ENCODE results near the gene FRZB. TPM values are rescaled to one million over a fixed set of nuclear protein-coding genes. Genes with fewer than 3 reads are reported as not detected.

Gene FRZB
- total and polyA plus RNA-seq, 9 of the 15 experiments (the other 6 are each of a cell fraction or from before 2014, with no cell fraction given), result 0.01 to 0.05 (median 0.03) TPM; not detected in 6

DNA sequence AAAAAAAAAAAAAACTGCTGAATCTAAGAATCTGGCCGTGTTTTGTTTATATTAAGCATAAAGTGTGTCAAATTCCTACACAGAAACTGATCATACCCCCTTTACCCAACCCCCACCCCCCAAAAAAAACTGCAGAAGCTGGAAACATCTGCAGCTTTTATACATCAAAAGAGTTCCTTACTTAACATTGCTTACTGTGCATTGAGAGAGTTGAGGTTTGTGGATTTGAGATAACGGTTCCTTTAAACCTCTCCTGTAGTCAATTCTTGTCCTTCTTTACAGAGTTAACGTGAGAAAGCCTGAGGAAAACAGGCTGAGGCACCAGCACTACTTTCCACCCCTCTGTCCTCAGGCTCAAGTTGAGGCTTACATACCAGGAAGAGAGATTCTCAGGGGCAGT lies 34.5 kb downstream of the FRZB start:
- H3K79me2 ChIP-seq (ENCODE audit: control insufficient read depth, insufficient read depth, low read length), result no peaks in the 10 kb centered on the region
- FAIRE-seq, result no peak
- H3K36me3 ChIP-seq (ENCODE audit: control insufficient read depth, insufficient read depth, low read length), result no peaks in the 10 kb centered on the region
- in situ Hi-C loops (cut with MboI), result no loop called here
- no TSS peak for BruUV-seq (replicated peaks)
- intact Hi-C loops (cut with micrococcal nuclease), result no loop called here
- DNase-seq (ENCODE audit: extremely low read depth in 1 of 4, low spot score in 3 of 4), result no peak
- no peak overlapping the region for H3K9ac ChIP-seq (ENCODE audit: insufficient read depth in 1 of 2, low read depth in 2 of 2, low read length in 2 of 2)
- no peak overlapping the region for H3K27ac ChIP-seq (ENCODE audit: extremely low read depth, low read depth, low read length)
- ChIA-PET POLR2A (no interaction called here), CTCF (ENCODE audit: low intra/inter-chr PET ratio) (no interaction called here)
- H3K4me1 ChIP-seq (replicated peaks in 1 of 2; ENCODE audit: control insufficient read depth in 2 of 2, insufficient read depth in 2 of 2, low read length in 2 of 2), result no peaks in the 10 kb centered on the region
- no peaks in the 10 kb centered on the region for H4K20me1 ChIP-seq (replicated peaks; ENCODE audit: control insufficient read depth, insufficient read depth, low read length)
- 0% methylated on average over 3 of the region's 3 CpGs for WGBS (ENCODE audit: insufficient coverage, low coverage, missing lambda C conversion rate)
- H3K27me3 ChIP-seq (ENCODE audit: control insufficient read depth in 2 of 2, insufficient read depth in 2 of 2, low read length in 2 of 2), result peaks cover 10 to 14% of the 10 kb centered on the region in 2 experiments; a peak in 4 of 5 replicates
- no peak overlapping the region for H3K4me2 ChIP-seq (ENCODE audit: insufficient read depth, low read length)
- H3K9me3 ChIP-seq (replicated peaks; ENCODE audit: control insufficient read depth, insufficient read depth, low read depth, low read length), result no peaks in the 10 kb centered on the region
- H2AFZ ChIP-seq (ENCODE audit: low read depth, low read length), result no peak overlapping the region
- H3K4me3 ChIP-seq, result no peak overlapping the region
- no peaks in the 10 kb centered on the region for H3K9me1 ChIP-seq (ENCODE audit: control insufficient read depth, insufficient read depth, low read length)
- ATAC-seq, result 0 out of 3 replicates have a peak, but pooled peaks have one; percentile 23
- TF ChIP-seq ZNF184 (CRISPR knock-in tag; IDR thresholded peaks at IDR 0.05) (no peak), CBFA2T2 (conservative IDR thresholded peaks at IDR 0.05) (no peak), BRD4 (IDR thresholded peaks at IDR 0.05) (no peak), ZBED1 (IDR thresholded peaks at IDR 0.05) (no peak), ZNF57 (CRISPR knock-in tag; IDR thresholded peaks at IDR 0.05) (no peak), ZBTB8A (IDR thresholded peaks at IDR 0.05; ENCODE audit: partially characterized antibody) (no peak), RBM25 (IDR thresholded peaks at IDR 0.05; ENCODE audit: low read depth, low read length, severe bottlenecking) (no peak), KDM5B (IDR thresholded peaks at IDR 0.05; ENCODE audit: insufficient replicate concordance, low read depth, low read length) (no peak), NR2C1 (IDR thresholded peaks at IDR 0.05) (no peak), NR2C1 (tag; IDR thresholded peaks at IDR 0.05) (no peak), EHMT2 (IDR thresholded peaks at IDR 0.05) (no peak), ZEB2 (IDR thresholded peaks at IDR 0.05) (no peak), SMC3 (conservative IDR thresholded peaks at IDR 0.05; ENCODE audit: insufficient read depth, low read depth, low read length) (no peak)
- TF ChIP-seq, protein P1, sequence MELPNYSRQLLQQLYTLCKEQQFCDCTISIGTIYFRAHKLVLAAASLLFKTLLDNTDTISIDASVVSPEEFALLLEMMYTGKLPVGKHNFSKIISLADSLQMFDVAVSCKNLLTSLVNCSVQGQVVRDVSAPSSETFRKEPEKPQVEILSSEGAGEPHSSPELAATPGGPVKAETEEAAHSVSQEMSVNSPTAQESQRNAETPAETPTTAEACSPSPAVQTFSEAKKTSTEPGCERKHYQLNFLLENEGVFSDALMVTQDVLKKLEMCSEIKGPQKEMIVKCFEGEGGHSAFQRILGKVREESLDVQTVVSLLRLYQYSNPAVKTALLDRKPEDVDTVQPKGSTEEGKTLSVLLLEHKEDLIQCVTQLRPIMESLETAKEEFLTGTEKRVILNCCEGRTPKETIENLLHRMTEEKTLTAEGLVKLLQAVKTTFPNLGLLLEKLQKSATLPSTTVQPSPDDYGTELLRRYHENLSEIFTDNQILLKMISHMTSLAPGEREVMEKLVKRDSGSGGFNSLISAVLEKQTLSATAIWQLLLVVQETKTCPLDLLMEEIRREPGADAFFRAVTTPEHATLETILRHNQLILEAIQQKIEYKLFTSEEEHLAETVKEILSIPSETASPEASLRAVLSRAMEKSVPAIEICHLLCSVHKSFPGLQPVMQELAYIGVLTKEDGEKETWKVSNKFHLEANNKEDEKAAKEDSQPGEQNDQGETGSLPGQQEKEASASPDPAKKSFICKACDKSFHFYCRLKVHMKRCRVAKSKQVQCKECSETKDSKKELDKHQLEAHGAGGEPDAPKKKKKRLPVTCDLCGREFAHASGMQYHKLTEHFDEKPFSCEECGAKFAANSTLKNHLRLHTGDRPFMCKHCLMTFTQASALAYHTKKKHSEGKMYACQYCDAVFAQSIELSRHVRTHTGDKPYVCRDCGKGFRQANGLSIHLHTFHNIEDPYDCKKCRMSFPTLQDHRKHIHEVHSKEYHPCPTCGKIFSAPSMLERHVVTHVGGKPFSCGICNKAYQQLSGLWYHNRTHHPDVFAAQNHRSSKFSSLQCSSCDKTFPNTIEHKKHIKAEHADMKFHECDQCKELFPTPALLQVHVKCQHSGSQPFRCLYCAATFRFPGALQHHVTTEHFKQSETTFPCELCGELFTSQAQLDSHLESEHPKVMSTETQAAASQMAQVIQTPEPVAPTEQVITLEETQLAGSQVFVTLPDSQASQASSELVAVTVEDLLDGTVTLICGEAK (IDR thresholded peaks at IDR 0.05), result no peak
- TF ChIP-seq, protein P1 (CRISPR knock-in tag; IDR thresholded peaks at IDR 0.05), result no peak
- TF ChIP-seq, protein P2, sequence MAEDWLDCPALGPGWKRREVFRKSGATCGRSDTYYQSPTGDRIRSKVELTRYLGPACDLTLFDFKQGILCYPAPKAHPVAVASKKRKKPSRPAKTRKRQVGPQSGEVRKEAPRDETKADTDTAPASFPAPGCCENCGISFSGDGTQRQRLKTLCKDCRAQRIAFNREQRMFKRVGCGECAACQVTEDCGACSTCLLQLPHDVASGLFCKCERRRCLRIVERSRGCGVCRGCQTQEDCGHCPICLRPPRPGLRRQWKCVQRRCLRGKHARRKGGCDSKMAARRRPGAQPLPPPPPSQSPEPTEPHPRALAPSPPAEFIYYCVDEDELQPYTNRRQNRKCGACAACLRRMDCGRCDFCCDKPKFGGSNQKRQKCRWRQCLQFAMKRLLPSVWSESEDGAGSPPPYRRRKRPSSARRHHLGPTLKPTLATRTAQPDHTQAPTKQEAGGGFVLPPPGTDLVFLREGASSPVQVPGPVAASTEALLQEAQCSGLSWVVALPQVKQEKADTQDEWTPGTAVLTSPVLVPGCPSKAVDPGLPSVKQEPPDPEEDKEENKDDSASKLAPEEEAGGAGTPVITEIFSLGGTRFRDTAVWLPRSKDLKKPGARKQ (CRISPR knock-in tag; IDR thresholded peaks at IDR 0.05), result no peak

Measured in K562 (cell line).